M059J (cell line): ENCODE measurements around the gene ANKRD55. TPM values are rescaled to one million over a fixed set of nuclear protein-coding genes. Genes with fewer than 3 reads are reported as not detected.
"Not testable (repeated sequence)": the region's sequence is repeated elsewhere in the genome, so short reads cannot be mapped to it uniquely, and the experiment has no call there.

ENCODE experiments used
- DNase-seq: peaks from one replicate; pipeline ENCODE4 v3.0.0-alpha.2; 2012; ENCODE audit warnings: low read depth
- total RNA-seq: library from RNA; depleted of rRNA; stranded (reverse); fragments of >200 nt; shearing (Covaris generic); gene quantifications from 2 replicates; pipeline ENCODE4 v1.2.3, GENCODE V29; 2014

The ANKRD55 gene
- total RNA-seq, 1 experiment from 2014 or later = 0.17 TPM

DNA sequence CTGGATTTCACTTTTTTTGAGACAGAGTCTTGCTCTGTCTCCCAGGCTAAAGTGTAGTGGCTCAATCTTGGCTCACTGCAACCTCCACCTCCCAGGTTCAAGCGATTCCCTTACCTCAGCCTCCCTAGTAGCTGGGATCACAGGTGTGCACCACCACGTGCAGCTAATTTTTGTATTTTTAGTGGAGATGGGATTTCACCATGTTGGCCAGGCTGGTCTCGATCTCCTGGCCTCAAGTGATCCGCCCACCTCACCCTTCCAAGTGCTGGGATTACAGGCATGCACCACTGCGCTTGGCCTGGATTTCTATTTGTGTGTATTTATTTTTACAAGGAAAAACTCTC is 154.0 kb downstream of the ANKRD55 start:
- not testable (repeated sequence) for DNase-seq

DNA sequence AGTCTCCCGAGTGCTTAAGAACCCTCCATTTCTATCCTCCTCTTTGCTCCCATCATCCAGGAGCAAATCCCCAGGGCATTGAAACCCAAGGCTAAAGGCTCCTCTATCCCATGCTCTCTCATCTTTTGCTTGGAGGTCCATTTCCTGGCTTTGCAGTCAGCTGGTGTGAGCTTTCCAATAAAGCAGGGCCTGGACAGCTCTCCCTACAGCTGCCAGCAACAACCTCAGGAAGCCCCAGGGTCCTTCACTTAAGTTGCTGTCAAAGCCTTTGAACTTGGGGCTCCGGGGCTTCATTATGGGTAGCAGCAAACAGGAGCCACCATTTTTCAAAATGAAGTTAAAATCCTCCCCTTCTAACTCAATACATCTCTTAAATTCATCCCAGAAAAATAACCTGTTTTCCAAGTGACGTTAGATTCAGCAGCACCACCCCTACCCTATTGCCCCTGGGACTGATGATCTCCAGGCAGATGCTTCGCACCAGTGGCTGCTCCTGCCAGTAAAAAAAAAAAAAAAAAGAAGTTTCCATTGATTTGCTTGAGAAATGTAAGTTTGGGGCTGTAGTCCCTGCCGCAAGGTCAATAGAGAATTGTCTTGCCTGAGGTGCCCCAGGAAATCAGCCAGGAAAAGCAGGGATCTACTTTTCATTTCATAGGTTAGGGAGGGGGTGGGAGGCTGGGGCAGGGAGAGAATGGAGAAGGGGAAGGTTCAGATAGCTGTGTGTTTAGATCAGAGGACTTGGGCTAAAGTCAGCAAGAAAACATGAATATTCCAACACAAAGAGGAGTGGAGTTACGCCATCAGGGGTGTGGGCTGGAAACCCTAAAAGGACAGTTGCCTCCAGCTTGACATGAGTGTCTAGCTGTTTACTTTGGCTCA is 154.6 kb downstream of the ANKRD55 start:
- no peak for DNase-seq

DNA sequence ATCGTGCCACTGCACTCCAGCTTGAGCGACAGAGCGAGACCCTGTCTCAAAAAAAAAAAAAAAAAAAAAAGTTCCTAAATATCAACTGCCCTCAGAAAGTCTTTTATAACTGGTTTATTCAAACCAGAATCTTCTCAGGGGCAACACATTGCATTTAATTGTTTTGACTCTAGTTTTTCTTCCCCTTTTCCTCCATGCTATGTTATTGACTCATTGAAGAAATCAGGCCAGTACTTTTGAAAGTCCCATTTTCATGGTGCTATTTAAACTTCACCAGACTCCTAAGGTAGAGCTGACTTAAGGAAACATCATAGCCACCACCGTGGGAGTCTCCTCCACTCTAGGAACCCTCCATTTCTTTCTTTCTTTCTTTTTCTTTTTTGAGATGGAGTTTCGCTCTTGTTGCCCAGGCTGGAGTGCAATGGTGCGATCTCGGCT is 155.3 kb downstream of the ANKRD55 start:
- DNase-seq = no peak

DNA sequence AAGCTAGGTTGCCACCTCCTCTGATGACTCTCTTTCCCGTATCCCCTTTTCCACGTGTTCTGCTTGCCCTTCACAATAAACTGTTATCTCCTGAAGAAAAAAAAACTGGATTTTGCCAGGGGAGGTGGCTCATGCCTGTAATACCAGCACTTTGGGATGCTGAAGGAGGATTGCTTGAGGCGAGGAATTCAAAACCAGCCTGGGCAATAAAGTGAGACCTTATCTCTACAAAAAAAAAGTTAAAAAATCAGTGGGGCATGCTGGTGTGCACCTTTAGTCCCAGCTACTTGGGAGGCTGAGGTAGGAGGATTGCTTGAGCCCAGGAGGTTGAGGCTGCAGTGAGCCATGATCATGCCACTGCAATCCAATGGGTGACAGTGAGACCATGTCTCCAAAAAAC is 156.6 kb downstream of the ANKRD55 start:
- DNase-seq = no peak

DNA sequence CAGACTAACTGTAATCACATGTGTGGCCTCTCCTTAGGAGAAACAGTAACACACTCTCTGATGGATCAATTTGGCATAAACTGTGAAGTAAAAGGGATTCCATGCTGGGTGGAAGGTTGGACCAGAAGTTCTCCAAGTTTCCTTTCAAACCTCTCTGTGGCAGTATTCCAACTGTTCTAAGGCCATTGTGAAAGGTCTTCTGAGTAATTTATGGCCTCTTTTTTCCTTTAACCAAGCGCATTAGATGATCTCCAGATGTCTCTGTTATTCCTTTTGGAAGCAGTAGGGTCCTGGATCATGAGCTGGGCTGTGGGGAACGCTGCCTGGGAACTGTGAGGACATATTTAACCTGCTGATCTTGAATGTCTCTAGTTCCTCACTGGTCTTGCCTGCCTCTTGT is 157.8 kb downstream of the ANKRD55 start:
- no peak for DNase-seq

DNA sequence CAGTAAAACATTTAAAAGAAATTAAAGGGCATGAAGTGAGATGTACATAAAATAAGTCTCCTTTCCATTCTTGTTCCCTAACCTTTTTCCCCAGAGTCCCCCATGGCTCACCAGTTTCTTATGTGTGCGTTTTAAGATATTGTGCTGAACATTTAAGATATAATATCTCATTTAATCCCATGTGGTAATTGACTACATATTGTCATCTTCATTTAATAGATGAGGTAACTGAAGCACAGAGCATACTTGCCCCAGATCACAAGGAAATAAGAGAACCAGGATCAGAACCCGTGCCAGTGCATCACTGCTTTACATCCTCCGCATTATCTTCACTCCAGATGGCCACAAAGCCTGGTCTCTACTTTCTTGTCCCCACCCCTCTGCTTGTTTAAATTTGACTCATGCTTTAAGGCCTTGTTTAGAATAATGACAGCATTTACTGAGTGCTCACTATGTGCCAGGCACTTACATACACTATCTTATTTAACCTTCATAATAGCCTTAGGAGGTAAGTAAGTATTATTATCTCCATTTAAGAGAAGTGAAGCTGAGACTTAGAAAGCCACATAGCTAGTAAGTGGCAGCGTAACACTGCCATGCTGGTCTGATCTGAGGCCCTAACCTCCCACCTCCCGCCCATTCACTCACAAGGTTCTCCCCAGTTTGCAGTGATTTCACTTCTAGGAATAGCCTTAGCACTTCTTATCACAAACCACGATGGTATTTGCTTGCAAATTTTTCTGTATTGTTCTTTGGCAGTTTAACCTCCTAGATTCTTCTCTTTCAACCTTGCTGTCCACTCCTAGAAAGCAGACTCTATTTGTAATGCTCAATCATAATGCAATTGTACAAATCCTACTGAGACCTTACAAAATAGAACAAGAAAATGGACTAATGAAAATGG is 160.0 kb downstream of the ANKRD55 start:
- no peak for DNase-seq

DNA sequence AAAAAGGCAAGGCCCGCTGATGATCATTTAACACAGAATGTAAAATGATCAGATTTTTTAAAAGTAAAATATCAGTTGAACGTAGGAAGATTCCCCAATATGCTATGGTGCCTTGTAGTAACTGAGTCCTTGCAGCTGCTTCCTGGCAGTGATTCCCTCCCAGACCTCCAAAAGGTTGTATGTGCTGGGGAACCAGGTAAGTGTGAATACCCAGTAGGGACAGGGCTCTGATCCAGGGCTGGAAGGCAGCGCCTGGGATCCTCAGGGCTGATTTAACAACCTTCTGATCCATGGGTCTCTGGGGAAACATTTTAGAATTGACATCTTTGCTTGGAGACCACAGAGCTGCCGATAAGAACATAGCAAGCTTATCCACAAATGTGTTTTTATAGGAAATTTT is 161.7 kb downstream of the ANKRD55 start:
- no peak for DNase-seq

DNA sequence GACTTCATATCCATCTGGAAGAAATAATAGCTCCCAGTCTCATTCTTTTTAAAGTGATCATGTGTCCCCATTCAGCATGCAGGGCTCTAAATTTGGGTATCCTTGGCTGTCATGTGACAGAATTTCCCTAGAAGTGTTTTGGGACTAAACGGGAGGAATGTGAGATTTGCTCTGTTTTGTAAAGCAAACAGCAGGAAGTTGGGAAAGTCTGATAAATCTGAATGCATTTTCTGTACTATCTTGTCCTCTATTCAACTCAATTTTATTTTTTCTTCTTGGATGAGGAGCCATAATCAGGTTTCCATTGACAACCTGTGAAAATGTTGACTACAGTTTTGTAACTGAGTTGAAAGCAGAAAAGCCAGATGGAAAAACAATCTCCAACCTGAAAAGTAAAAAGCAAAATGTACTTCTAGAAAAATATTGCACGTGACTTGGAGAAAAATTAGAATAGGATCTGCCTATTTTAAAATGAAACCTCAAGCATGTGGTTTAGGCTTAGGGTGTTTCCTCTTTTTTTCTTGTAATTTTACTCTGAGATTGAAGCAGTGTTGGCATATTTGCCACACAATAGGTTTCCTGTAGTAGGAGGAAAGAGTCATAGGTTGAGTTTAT is 162.2 kb downstream of the ANKRD55 start:
- no peak for DNase-seq

DNA sequence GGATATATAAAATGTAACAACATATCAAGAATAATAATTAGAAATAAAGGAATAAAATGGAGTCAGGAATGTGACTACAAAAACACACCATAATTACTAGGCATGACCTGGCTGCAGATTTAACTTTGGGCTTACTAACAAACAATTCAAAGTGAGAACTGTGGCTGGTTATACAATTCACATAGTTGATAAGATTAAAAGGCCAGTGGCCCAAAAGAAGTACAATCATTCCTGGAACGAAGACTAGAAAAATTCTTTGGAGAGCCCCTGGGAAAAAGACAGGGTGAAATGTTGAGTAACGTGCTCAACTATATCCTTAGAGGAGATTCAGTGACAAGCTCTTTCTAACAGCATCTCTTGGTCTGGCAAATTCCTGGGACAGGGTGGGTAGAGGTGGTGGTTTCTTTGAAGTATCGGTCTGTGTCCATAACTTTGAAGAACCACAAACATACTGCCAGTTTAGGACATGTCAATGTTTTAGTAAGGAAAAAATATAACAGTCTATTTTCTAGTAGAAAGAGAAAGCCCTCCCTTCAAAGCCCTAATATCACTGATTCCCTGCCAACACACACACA is 163.4 kb downstream of the ANKRD55 start:
- no peak for DNase-seq

DNA sequence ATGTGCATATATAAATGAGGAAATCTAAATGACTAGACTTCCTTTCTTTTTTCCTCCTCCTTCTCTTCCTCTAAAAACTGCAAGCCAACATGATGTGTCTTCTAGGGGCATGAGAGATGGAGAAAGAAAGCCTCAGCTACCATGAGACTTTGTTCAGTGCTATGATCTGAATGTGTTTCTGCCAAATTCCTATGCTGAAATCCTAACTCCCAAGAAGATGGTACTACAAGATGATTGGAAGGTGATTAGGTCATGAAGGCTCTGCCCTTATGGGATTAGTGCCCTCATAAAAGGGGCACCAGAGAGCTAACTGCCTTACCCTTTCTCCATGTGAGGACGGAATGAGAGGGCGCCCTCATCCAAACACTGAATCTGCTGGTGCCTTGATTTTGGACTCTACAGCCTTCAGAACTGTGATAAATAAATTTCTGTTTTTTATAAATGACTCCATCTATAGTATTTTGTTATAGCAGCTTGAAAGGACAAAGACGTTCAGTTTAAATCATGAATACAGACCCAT is 166.1 kb downstream of the ANKRD55 start:
- DNase-seq = no peak

DNA sequence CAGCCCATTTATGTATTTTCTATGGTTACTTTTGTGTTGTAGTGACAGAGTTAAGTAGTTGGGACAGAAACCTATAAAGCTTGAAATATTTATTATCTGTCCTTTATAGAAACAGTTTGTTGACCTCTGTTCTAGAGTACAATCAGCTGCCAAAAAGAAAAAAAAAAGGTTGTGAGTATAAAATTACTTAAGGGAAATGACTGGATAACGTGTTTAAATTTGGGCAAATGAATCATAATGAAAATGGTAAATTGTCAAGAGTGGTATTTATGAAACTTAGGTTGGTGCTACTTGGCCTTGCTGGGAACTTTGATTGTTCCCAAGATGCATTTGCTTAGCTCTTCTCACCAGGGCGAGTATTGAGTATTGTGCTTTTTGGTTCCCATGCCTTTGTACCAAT is 168.1 kb downstream of the ANKRD55 start:
- peak; percentile 49 for DNase-seq

DNA sequence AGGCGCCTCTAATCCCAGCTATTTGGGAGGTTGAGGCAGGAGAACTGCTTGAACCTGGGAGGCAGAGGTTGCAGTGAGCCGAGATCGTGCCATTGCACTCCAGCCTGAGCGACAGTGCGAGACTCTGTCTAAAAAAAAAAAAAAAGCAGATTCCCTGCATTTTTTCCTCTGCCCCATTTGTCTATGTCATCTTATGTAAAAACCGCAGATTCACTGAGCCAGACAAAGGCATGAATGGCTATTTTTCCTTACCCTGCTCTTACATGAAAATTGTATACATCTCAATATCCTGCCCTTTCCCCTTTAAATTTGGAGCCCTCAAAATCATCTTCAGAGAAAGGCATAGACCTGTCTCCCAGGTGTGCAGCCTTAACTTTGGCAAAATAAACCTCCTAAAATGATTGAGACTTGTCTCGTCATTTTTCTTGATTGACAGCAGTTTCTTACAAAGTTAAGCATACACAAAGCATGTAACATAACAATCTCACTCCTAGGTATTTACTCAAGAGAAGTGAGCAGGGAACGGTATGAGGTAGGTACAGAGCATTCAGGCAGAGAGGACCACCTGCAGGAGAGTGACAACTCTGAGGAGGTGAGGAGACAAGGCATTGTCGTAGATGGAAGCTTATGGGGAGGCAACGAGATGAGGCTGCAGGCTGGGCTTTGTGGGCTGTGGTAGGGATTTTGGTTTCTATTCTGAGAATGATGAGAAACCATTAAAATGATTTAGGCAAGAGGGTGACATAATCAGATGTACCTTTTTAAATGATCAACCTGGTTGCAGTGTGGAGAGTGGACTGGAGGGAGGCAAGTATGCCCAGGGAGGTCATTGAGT is 172.6 kb downstream of the ANKRD55 start:
- DNase-seq = no peak

DNA sequence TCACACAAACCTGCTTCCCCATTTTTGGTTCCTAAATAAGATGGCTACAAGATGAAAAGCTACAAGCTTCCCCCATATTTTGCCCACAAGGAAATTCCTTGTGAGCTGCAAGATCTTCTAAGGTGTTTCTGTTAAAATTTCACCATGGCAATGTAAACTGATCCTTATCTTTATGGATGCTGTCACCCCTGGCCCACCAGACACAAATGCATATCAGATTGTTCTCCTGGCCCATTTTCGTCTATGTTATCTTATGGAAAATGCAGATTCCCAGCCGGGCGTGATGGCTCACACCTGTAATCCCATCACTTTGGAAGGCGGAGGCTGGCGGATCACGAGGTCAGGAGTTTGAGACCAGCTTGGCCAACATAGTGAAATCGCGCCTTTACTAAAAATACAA is 173.3 kb downstream of the ANKRD55 start:
- no peak for DNase-seq

DNA sequence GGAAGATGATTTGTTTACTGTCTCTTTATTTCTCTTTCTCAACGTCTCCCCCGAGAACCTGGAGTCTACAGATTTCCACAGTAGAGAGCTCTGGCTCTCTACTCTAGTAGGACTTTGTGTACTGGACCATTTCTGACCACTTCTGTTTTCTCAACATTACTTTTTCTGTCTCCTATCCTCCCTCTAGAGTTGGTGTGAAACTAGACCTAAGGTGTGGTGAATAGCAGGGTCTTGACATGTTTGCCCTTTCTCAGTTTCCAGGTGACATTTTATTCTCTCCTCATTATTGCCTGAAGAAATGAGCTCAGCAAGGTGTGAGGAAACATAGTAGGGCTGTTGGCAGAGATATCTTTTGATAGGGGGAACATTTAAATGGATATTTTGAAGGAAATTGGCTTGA is 176.3 kb downstream of the ANKRD55 start:
- DNase-seq = no peak

DNA sequence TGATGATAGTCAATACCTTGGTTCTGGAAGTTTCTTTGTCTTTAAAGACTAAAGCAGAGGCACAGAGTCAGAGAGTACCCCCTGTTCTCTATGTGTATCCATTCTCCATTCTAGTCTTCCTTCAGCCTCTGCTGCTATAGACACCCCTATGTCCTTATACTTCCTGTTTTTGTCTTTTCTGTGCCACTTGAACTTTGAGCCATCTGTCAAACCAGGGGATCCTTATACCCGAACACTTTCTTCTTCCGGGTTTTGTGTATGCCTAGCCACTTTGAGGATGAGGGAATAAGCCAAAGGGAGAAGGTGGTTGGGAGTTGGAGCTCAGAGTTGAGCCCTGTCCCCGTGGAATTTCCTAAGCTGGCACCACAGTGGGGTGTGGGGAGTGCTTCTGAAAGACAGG is 177.3 kb downstream of the ANKRD55 start:
- no peak for DNase-seq

DNA sequence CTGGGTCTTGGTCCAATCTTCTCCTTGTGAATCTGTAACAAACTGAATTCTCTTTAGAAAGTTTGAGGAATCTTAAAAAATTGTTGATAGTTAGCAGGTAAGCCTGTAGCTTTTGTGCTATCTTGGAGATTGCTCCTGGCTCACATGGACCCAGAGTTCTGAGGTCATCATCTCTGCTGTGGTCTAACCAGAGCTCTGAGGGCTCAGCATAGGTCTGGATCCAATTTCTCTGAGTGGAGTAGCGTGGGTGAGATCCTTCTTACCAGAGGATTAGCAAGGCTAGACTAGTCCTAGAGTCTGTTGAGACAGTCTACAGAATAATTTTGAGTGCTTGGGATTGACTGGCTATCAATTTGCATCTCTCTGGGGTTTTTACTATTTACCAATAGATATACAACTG is 177.8 kb downstream of the ANKRD55 start:
- DNase-seq = peak; percentile 29

DNA sequence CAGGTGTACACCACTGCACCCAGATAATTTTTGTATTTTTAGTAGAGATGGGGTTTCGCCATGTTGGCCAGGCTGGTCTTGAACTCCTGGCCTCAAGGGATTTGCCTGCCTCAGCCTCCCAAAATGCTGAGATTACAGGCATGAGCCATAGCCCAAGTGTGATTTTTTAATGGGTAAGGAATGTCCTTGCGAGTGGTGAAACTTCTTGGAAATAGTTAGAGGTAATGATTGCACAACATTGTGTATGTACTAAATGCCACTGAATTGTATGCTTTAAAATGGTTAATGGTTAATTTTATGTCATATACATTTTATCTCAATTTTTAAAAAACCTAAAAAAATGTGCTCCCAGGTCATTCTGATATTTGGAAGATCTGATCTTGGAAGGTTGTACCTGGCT is 178.5 kb downstream of the ANKRD55 start:
- DNase-seq = no peak

DNA sequence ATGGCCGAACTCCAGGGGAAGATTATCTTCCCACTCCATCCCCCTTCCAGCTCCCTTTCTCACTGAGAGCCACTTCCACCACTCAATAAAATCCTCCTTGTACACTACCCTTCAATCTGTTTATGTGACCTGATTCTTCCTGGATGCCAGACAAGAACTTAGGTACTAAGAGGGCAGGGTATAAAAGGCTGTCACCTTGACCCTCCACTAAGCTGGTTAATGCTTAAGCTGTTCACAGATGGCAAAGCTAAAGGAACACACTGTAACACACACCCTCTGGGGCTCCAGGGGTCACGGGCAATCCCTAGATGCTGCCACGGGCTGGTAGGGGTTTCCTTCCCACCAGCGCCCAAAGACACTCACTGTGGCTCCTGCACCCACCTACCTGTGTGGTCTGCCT is 179.8 kb downstream of the ANKRD55 start:
- no peak for DNase-seq

DNA sequence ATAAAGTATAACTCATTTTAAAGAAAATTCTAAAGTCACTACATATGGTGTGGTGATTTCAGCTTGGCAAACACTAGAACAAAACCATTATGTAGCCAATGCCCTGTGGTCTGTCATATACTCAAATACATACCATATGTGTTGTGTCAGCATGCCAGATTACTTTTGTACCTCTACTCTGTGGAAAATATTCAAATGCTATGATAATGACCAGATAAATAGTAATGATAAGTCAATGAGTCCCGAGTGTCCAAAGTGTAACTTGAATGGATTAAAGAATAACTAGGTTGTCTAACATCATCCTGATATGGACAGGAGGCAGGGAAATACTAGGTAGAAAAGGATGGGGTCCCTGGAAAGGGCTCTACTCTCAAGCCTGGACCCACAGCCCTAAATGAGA is 180.4 kb downstream of the ANKRD55 start:
- DNase-seq = no peak

DNA sequence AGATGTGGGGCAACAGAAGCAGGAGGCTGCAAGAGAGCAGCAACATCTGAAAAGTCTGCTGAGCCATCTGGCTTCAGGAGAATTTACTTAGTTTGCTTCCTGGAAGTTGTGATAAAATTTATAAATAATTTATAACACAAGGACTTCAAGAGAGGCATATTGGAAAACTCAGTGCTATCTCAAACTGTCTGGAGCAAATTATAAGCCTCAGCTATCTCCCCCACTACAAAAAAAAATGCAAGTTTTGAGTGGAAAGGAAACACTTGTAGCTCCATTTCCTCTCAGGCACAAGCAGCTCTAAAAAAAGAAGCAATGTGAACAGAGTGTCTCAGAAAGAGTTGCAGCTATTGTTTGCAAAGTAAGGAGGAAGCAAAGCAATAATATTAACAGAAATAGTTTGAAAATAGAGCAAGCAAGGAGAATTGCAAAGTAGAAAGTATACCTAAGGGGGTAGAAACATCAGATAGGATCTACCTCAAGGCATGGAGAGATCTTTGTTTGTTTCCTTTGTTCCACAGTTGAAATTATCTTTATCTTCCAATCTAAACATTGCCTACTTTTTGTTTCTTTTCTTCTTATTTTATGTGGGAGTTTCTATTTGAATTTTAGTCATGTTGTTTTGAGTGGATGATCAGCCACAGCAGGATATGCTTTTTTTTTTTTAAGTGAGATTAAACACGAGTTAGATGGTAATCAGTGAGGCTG is 182.4 kb downstream of the ANKRD55 start:
- DNase-seq = peak; percentile 18
